NOMO-1 treated with dmso at 0.1 percent for 144 hours (cell line): ENCODE measurements around the gene PRLR.
"Not testable (repeated sequence)": the region's sequence is repeated elsewhere in the genome, so short reads cannot be mapped to it uniquely, and the experiment has no call there.

Source experiments
- DNase-seq: peaks from one replicate; lab custom pipeline; 2025; ENCODE audit not compliant: unreplicated experiment; lab: John Stamatoyannopoulos, UW

Gene PRLR

GRCh38 chr5:35230038-35230611 lies at the start of gene PRLR:
Gene PRLR, minus strand, starts transcription at chr5:35230487. Its CDS starts 140,867 bp downstream, at chr5:35089620.
- DNase-seq: peak; percentile 78

GRCh38 chr5:35274839-35275509 lies 44.7 kb upstream of the PRLR start:
- DNase-seq: no peak

- no peak for DNase-seq
These were observed 38.7 kb upstream of the PRLR start for GRCh38 chr5:35269006-35269405.

- DNase-seq: no peak
These were observed 36.0 kb upstream of the PRLR start for GRCh38 chr5:35266276-35266675.

- DNase-seq: no peak
These were observed 34.2 kb upstream of the PRLR start for GRCh38 chr5:35264509-35264908.

GRCh38 chr5:35263266-35263877 lies 33.1 kb upstream of the PRLR start:
- no peak for DNase-seq

GRCh38 chr5:35253582-35253981 lies 23.3 kb upstream of the PRLR start:
- no peak for DNase-seq

- no peak for DNase-seq
These were observed 22.7 kb upstream of the PRLR start for GRCh38 chr5:35252963-35253362.

- DNase-seq: no peak
These were observed 18.8 kb upstream of the PRLR start for GRCh38 chr5:35248843-35249780.

GRCh38 chr5:35247648-35248034 lies 17.4 kb upstream of the PRLR start:
- no peak for DNase-seq

- no peak for DNase-seq
These were observed 16.8 kb upstream of the PRLR start for GRCh38 chr5:35246900-35247647.

- no peak for DNase-seq
These were observed 16.1 kb upstream of the PRLR start for GRCh38 chr5:35246411-35246810.

- not testable (repeated sequence) for DNase-seq
These were observed 15.1 kb upstream of the PRLR start for GRCh38 chr5:35245371-35245770.

GRCh38 chr5:35244171-35244570 lies 13.9 kb upstream of the PRLR start:
- DNase-seq: no peak

GRCh38 chr5:35242702-35243258 lies 12.5 kb upstream of the PRLR start:
- DNase-seq: no peak

- DNase-seq: no peak
These were observed 10.6 kb upstream of the PRLR start for GRCh38 chr5:35240892-35241291.

GRCh38 chr5:35239911-35240610 lies 9.8 kb upstream of the PRLR start:
- no peak for DNase-seq

GRCh38 chr5:35239476-35239875 lies 9.2 kb upstream of the PRLR start:
- DNase-seq: no peak

- no peak for DNase-seq
These were observed 7.5 kb upstream of the PRLR start for GRCh38 chr5:35237580-35238376.
